ENCODE results near the gene TMBIM4.
A peak's percentile ranks its signal among the peaks of the same experiment; 100 is the strongest.
"Not testable (repeated sequence)": the region's sequence is repeated elsewhere in the genome, so short reads cannot be mapped to it uniquely, and the experiment has no call there.

TMBIM4 gene

DNA sequence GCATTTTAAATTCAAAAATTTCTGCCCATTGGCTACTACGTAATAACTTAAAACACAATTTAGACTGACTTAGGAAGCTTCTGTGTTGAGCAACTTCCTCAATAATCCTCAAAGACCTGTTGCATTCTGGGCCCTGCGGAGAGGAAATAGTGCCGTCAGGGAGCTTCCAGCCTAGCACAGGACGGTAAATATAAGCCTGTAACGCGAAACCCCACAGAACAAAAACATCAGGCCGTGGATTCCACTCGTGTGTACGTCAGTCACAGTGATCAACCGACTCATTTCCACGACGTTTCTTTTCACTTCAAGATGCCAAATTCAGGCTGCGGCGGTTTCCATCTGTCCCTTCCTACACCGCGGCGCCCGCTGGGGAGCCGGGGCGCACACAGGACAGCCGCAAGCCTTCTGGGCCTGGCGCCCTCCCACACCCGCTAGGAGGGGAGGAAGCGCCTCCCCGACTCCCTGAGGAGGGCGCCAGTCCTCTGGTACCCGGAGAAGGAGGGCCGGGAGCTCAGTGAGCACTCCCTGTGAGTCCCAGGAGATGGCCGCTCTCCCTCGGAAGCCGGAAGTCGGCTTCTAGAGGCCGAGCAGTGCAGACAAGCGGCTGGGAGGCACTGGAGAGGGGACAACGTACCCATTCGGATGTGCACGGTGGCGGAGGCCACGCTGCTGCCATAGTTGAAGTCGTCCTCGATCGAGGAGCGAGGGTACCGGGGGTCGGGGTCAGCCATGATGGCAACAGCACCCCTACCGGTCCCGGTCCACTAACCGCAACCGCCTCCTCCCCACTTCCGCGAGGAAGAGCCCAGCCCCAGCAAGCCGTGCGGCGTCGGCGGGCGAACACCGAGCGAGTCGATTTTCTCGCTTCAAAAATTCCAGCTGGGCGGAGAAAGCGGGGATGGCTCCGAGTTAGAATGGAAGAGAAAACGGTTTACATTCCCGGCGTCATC is at the start of gene TMBIM4:
Gene TMBIM4, minus strand, starts transcription at position 776 of the 950 bp plus-strand sequence. Its CDS starts 45 bp downstream, at position 731.
- DNase-seq (ENCODE audit: insufficient read length, low spot score), result peak; percentile 79
- no peak for FAIRE-seq

GRCh38 chr12:66217342-66217917 is 47.6 kb upstream of the TMBIM4 start:
- FAIRE-seq, result no peak

GRCh38 chr12:66213011-66213410 is 43.2 kb upstream of the TMBIM4 start:
- DNase-seq (ENCODE audit: insufficient read length, low spot score); FAIRE-seq: not testable (repeated sequence)

More at GRCh38 chr12:66217342-66217917, 47.6 kb upstream of the TMBIM4 start:
- no peak for DNase-seq (ENCODE audit: insufficient read length, low spot score)

GRCh38 chr12:66211573-66211972 is 41.8 kb upstream of the TMBIM4 start:
- DNase-seq (ENCODE audit: insufficient read length, low spot score); FAIRE-seq: not testable (repeated sequence)

DNA sequence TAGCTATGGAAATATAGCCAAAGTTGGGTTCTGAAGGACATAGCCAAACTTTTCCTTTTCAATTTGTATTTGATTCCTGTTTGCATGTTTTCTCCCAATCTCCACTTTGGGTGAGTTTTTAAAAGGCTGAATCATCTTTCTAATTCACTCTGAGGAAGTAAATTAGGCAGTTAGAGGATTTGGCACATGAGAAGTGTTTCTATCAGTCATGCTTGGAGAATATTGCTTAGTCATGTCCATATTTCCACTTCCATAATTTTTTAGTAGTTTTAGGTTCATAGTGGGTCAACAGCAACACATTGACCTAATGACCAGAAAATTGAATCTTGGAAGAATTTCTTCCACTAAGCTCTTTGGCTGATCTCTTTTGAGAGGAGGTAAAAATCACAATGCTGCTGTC is 41.0 kb upstream of the TMBIM4 start:
- FAIRE-seq, result no peak
- DNase-seq (ENCODE audit: insufficient read length, low spot score), result no peak

- DNase-seq (ENCODE audit: insufficient read length, low spot score) (no peak), FAIRE-seq (no peak)
Measured at GRCh38 chr12:66206141-66206540, 36.3 kb upstream of the TMBIM4 start.

DNA sequence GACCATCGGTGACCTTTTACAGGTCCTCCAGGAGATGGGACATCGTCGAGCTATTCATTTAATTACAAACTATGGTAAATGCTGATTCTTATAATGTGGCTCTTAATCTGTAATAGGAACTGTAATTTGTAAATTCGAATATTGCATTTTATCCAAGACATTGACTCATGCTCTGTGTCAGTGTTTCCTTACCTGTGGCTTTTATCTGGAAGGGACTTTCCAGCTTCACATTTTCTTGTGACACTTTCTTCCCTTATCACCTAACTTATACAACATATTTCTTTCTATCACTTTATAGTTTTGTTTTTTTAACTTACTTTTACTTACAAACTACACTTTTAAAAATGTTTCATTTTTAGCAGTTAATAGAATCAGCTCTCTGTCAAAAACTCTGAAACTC is 34.0 kb upstream of the TMBIM4 start:
- DNase-seq (ENCODE audit: insufficient read length, low spot score) (no peak), FAIRE-seq (no peak)

DNA sequence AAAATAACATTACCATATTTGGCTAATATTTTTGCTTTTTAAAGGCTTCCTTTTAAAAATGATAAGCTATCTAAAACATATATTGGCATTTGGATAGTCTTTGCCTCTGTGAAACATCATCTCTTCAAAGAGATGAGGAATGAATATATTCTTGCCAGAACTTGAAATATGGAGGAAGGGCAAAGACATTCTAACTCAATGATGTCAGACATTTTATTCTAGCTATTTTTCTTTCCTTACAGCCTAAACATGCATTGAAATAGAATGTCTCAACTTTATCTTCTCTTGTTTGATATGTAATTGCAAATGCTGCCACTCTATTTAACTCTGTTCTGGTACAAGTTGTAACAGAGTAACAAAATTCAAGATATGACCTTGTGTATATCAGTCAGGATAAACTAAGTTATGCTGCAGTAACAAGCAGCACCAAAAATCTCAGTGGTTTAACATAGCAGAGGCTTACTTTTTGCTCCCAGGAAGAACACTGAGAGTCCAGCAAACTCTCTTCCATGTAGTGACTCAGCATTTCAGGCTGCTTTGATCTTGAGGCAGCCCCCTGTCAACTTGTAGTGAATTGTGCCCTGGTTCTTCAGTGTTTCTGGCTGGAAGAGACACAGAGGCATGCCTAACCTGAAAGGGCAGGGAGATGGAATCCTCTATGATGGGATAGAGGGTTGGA is 30.2 kb upstream of the TMBIM4 start:
- DNase-seq (ENCODE audit: insufficient read length, low spot score), result no peak
- no peak for FAIRE-seq

GRCh38 chr12:66199141-66199540 is 29.3 kb upstream of the TMBIM4 start:
- no peak for FAIRE-seq
- DNase-seq (ENCODE audit: insufficient read length, low spot score), result no peak

DNA sequence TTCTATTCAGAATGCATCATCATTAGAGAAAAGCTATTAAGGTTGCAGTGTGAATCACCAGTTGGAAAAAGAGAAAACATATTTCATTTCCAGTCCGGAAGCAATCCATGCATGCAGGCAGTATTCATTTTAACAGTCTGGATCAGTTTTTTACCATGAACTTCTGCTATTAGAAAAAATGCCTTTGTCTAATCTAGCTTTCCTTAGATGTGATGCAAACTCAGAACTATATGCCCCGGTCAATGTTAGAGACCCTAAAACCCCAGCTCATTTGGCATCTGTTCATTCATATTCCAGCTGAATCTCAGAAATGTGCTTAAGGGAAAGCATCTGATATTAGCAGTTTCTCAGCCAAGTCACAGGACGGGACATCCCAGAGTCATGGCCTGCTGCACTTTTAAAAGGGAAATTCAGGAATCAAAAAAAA is 27.7 kb upstream of the TMBIM4 start:
- no peak for FAIRE-seq
- DNase-seq (ENCODE audit: insufficient read length, low spot score), result no peak

GRCh38 chr12:66196806-66197205 is 27.0 kb upstream of the TMBIM4 start:
- FAIRE-seq (no peak), DNase-seq (ENCODE audit: insufficient read length, low spot score) (no peak)

- FAIRE-seq (no peak), DNase-seq (ENCODE audit: insufficient read length, low spot score) (no peak)
Measured at GRCh38 chr12:66195242-66195641, 25.4 kb upstream of the TMBIM4 start.

GRCh38 chr12:66194122-66194521 is 24.3 kb upstream of the TMBIM4 start:
- DNase-seq (ENCODE audit: insufficient read length, low spot score), result no peak
- no peak for FAIRE-seq

GRCh38 chr12:66191547-66192126 is 21.8 kb upstream of the TMBIM4 start:
- DNase-seq (ENCODE audit: insufficient read length, low spot score) (no peak), FAIRE-seq (no peak)

GRCh38 chr12:66190519-66191370 is 20.9 kb upstream of the TMBIM4 start:
- FAIRE-seq (no peak), DNase-seq (ENCODE audit: insufficient read length, low spot score) (no peak)

DNA sequence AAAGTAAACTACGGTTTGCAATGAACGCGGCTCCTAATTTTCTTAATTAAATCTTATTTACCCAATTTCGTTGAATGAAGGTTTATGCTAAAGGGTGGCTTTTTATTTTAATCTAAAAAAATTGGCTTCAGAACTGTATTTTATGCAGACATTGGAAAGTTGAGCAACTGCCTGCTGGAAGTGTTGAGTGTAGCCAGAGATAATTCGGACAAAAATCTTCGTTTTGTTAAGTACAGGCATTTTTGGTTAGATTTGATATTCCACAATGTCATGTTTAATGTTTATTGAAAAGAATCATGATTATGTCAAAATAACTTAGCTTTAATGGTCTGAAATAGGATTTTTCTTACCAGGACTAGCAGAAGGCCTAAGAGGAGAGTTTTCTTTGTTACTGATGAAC is 20.1 kb upstream of the TMBIM4 start:
- DNase-seq (ENCODE audit: insufficient read length, low spot score) (no peak), FAIRE-seq (no peak)

- DNase-seq (ENCODE audit: insufficient read length, low spot score) (no peak), FAIRE-seq (no peak)
Measured at GRCh38 chr12:66189486-66189843, 19.7 kb upstream of the TMBIM4 start.

DNA sequence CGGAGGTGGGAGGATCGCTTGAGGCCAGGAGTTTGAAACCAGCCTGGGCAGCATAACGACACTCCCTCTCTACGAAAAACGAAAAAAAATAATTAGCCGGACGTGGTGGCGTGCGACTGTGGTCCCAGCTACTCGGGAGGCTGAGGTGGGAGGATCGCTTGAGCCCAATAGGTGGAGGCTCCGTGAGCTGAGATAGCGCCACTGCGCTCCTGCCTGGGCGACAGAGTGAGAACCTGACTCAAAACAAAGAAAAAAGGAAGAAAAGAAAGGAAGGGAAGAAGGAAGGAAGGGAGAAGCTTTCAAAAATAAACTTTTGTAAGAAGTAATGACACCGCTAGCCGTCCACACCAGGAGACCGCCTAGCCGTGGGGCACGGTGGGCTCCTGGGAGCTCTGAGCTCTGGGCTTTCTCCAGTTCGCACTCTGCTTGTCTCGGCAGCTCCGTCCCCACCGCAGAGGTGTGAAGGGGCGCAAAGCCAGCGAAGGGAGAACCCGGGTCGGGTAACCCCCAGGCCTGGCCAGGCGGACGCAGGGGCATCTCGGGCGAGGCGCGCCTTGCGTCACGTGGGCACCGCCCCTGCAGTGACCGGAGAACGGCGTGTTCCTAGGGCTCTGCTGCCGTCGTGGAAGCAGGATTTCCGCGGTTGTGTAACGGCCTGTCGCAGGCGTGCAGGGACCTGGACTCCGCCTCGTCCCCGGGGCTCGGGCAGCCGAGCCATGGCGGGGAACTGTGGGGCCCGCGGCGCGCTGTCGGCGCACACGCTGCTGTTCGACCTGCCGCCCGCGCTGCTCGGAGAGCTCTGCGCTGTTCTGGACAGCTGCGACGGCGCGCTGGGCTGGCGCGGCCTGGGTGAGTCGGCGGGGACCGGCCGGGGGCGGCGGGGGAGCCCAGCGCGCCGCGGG is 19.0 kb upstream of the TMBIM4 start, which contains the start of gene IRAK3:
Gene IRAK3, plus strand, starts transcription at position 631 of the 902 bp plus-strand sequence. Its CDS starts 86 bp downstream, at position 717.
- DNase-seq (ENCODE audit: insufficient read length, low spot score), result no peak
- no peak for FAIRE-seq

- DNase-seq (ENCODE audit: insufficient read length, low spot score) (no peak), FAIRE-seq (no peak)
Measured at GRCh38 chr12:66187821-66188220, 18.0 kb upstream of the TMBIM4 start.

Data from HTR-8/SVneo (cell line).